Kidney (tissue), 14 donors: Measurements from ENCODE around the gene SARS1. TPM values are rescaled to one million over a fixed set of nuclear protein-coding genes. Genes with fewer than 3 reads are reported as not detected.

ENCODE experiments used
- DNase-seq, 5 donors: peaks; one replicate each; pipeline ENCODE4 v3.0.0-alpha.2; 2013 to 2020
- FAIRE-seq: peaks from 2 replicates; lab custom pipeline; 2012; peaks lifted over from hg19 to GRCh38; lab: Jason Lieb, UNC
- H3K27ac ChIP-seq, 2 donors: one replicate each; pipeline ENCODE4 v1.7.0; 2013; ENCODE audit warnings: low read depth in 2 of 2, low read length in 2 of 2, inconsistent platforms in 1 of 2
- H3K27me3 ChIP-seq: one replicate; pipeline ENCODE4 v1.7.1; 2013; ENCODE audit warnings: low read length, inconsistent platforms; ENCODE audit not compliant: control insufficient read depth, insufficient read depth
- H3K36me3 ChIP-seq, 3 donors: one replicate each; pipeline versions ENCODE4 v1.7.0 to v1.7.1; 2013; ENCODE audit warnings: low read length in 3 of 3, control low read depth in 1 of 3, inconsistent platforms in 1 of 3; ENCODE audit not compliant: insufficient read depth in 3 of 3, control insufficient read depth in 2 of 3
- H3K4me1 ChIP-seq, 3 donors: one replicate each; pipeline versions ENCODE4 v1.7.0 to v1.7.1; 2013; ENCODE audit warnings: low read length in 3 of 3, inconsistent platforms in 1 of 3, low read depth in 1 of 3; ENCODE audit not compliant: control insufficient read depth in 2 of 3, insufficient read depth in 2 of 3
- H3K4me3 ChIP-seq, 3 donors: one replicate each; pipeline versions ENCODE4 v1.7.0 to v1.8.1; 2013; ENCODE audit warnings: low read length in 3 of 3, control low read depth in 1 of 3, inconsistent platforms in 1 of 3
- H3K9ac ChIP-seq, 3 donors: one replicate each; pipeline versions ENCODE4 v1.7.0 to v1.7.1; 2013; ENCODE audit warnings: low read length in 3 of 3, control low read depth in 1 of 3, inconsistent platforms in 1 of 3
- H3K9me3 ChIP-seq, 3 donors: one replicate each; pipeline versions ENCODE4 v1.7.0 to v1.7.1; 2013; ENCODE audit warnings: low read length in 3 of 3, control low read depth in 1 of 3, inconsistent platforms in 1 of 3; ENCODE audit not compliant: control insufficient read depth in 2 of 3, insufficient read depth in 1 of 3
- intact Hi-C: fragments of 100-400 bp; cut with DNase I; formaldehyde crosslinking; loops from one replicate; pipeline ENCODE4 v1.11.1; 2022
- polyA plus RNA-seq: library from polyadenylated mRNA; stranded (reverse); fragments of 350-450 nt; fragmentation: Illumina TruSeq; extraction: RNeasy Lipid Tissue Mini Kit (QIAGEN cat#74804); gene quantifications from one replicate; pipeline ENCODE4 v1.2.3, GENCODE V29; 2014; ENCODE audit warnings: low read depth, low replicate concordance; ENCODE audit not compliant: insufficient read depth
- total RNA-seq: library from RNA; stranded (reverse); fragmentation: NEBNext Ultra II Directional; extraction: Animal tissue kit (Norgen Biotek cat#: 25700); gene quantifications from one replicate; pipeline ENCODE4 v1.2.1, GENCODE V29; 2021
- TF ChIP-seq, protein P1 (sequence below): IDR thresholded peaks from 3 replicates; pipeline ENCODE4 v1.5.1; 2012; ENCODE audit warnings: mild to moderate bottlenecking, moderate library complexity, borderline replicate concordance; ENCODE audit not compliant: insufficient read depth; ENCODE audit errors: extremely low read depth
- donor health status: control.
- donor health status: control.
- donor health status: control.
- donor health status: control.
- donor health status: control.
- donor health status: DM: yes; HTN: yes; CAD: no.
- donor health status: Normal renal cell carcinoma (clear cell type).

SARS1 gene
- total and polyA plus RNA-seq, 2 donors from 2014 or later = 114 to 181 TPM

DNA sequence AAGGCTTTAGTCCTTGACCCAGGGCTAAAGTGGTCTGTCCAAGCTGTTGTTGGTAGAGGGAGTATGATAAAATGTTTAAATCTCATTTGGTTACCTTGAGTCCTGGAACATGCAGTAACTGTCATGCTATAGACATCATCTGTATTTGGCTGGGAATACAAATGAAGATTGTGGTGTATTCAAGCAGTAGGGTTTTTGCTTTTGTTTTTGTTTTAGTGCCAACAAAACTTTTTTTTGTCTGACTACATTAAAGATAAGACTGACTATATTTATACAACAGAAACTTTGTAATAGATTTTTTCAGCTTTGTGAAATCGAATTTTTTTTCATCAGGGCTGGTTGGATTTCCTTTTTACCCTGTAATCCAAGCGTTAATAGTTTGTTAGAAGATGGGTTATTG lies 7.4 kb upstream of the SARS1 start:
- H3K36me3 ChIP-seq = no peaks in the 10 kb centered on the region
- TF ChIP-seq, protein P1, sequence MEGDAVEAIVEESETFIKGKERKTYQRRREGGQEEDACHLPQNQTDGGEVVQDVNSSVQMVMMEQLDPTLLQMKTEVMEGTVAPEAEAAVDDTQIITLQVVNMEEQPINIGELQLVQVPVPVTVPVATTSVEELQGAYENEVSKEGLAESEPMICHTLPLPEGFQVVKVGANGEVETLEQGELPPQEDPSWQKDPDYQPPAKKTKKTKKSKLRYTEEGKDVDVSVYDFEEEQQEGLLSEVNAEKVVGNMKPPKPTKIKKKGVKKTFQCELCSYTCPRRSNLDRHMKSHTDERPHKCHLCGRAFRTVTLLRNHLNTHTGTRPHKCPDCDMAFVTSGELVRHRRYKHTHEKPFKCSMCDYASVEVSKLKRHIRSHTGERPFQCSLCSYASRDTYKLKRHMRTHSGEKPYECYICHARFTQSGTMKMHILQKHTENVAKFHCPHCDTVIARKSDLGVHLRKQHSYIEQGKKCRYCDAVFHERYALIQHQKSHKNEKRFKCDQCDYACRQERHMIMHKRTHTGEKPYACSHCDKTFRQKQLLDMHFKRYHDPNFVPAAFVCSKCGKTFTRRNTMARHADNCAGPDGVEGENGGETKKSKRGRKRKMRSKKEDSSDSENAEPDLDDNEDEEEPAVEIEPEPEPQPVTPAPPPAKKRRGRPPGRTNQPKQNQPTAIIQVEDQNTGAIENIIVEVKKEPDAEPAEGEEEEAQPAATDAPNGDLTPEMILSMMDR = no peak
- H3K9ac ChIP-seq = no peak overlapping the region

DNA sequence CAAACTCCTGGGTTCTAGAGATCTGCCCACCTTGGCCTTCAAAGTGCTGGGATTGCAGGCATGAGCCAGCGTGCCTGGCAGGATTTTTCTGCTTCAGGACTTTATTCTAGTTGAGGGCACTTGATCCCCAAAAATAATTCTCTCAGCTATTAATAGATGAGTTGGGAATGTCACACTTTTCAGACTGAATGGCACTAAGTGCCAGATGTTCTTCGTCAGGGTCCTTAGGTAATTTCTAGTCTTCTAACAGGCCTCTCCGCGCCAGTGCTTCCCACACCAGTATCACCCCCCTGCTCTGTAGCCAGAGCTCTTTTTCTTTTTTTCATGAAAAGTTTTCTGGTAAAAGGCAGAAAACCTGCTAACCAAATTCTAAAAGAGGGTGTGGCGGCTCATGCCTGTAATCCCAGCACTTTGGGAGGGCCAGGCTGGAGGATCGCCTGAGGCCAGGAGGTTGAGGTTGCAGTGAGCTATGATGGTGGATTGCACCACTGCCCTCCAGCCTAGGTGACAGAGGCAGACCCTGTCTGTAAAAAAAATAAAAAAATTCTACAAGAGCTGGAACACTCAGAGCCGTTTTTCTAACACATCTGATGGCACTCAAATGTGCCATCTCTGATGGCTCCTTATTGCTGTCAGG lies 6.1 kb upstream of the SARS1 start:
- Histone ChIP-seq H3K4me3 (no peak overlapping the region), H3K27ac (no peak overlapping the region), H3K36me3 (no peaks in the 10 kb centered on the region), H3K9me3 (no peaks in the 10 kb centered on the region), H3K4me1 (no peaks in the 10 kb centered on the region), H3K27me3 (no peaks in the 10 kb centered on the region), H3K9ac (no peak overlapping the region)
- intact Hi-C loops = no loop called here
- DNase-seq (peak in 1 of 5 donors; percentile 41), FAIRE-seq (no peak)
- TF ChIP-seq, protein P1 = no peak

More for the DNA sequence above, 7.4 kb upstream of the SARS1 start:
- intact Hi-C loops = no loop called here
- Histone ChIP-seq H3K4me1 (no peaks in the 10 kb centered on the region), H3K27me3 (no peaks in the 10 kb centered on the region), H3K27ac (no peak overlapping the region), H3K9me3 (no peaks in the 10 kb centered on the region), H3K4me3 (no peak overlapping the region)
- no peak for DNase-seq
- no peak for FAIRE-seq

DNA sequence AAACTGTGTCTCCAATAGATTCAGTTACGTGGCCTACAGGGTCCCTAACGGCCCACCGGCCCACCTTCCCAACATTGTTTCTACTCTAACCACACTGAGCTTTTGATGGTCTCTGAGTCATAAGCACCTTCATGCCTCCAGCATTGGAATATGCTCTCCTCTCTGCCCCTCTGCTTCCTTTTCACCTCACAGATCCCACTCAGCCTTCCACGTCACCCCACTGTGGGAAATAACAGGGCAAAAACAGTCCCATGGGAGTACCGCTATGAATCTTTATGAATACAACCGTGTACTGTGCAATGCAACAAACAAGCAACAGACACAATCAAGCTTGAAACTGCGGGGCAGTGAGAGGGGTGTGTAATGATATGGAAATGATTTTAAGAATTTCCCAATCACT lies 5.3 kb upstream of the SARS1 start:
- Histone ChIP-seq H3K9me3 (no peaks in the 10 kb centered on the region), H3K36me3 (no peaks in the 10 kb centered on the region), H3K27me3 (no peaks in the 10 kb centered on the region), H3K9ac (no peak overlapping the region), H3K27ac (no peak overlapping the region), H3K4me3 (no peak overlapping the region), H3K4me1 (peaks cover 0 to 2% (median 0%) of the 10 kb centered on the region in 3 donors)
- TF ChIP-seq, protein P1 = no peak
- FAIRE-seq = no peak
- intact Hi-C loops = no loop called here
- peak in 1 of 5 donors; percentile 22 for DNase-seq
